ENCODE results near the gene FGF13.

Gene FGF13

GRCh38 chrX:138651494-138651893, 60.0 kb downstream of the FGF13 start:
- DNase-seq, result no peak

GRCh38 chrX:138648568-138648967, 62.9 kb downstream of the FGF13 start:
- DNase-seq, result no peak

DNA sequence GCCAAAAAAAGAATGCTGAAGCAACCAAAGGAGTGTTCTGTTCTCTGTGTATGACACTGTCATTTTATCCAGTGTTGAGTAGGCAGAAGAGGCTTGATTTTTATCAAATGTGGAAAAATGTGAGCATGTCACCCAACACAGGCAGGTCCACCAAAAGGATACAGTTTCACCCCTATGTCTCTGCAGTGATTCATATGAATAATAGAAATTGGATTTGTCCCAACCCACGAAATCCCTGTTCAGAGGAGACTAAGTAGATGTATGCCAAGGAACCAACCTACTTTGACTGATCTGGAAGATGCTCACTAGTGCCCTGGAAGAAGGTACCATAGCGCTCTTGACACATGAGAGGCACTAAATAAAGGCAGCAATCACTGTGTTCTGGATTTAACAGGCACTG, 72.5 kb downstream of the FGF13 start:
- DNase-seq, result no peak
